OCI-M2 (cell line): ENCODE data around the gene ARHGAP26.
A peak's percentile ranks its signal among the peaks of the same experiment; 100 is the strongest.

Source experiments
- DNase-seq: peaks from one replicate; lab custom pipeline; 2025; ENCODE audit not compliant: unreplicated experiment; lab: John Stamatoyannopoulos, UW

ARHGAP26 gene

DNA sequence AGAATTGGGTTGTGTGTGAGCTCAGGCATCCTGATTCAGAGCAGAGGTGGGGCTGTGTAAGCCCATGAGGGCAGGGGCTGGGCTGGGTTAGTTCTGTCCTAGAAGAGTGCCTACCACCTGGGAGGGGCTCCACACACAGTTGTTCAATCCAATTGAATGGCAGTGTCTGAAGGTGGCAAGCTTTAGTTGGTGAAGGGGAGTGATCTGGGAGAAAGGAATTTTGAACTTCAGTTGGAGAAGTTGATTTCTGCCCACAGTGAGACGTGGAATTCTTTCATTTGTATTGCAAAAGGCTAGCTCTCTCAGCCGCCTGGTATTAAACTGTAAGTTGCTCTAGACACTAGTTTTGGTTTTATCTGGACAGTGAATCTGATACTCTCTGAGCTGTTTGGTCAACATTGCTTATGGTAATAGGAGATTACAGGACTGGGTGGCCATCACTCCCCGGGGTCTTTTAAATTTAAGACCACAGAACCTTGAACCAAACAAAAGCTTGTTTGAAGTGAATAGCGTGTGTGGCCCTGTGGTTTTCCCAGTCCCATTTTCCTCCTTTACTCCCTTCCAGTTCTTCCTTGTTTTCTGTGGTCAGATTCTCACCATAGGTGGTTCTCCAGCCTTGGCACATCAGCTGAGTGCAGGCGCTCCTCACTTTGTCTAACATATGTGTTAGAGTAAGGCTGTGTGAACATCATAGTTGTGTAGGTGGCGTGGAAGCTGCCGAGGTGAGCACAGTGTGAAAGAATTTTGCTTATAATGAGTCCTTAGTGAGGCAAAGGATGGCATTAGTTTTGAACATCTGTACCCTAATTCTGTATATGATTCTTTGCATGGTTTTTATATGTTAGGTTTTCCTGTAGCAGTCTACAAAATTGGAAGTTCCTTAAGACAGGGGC lies 78.0 kb downstream of the ARHGAP26 start:
- DNase-seq, result no peak

DNA sequence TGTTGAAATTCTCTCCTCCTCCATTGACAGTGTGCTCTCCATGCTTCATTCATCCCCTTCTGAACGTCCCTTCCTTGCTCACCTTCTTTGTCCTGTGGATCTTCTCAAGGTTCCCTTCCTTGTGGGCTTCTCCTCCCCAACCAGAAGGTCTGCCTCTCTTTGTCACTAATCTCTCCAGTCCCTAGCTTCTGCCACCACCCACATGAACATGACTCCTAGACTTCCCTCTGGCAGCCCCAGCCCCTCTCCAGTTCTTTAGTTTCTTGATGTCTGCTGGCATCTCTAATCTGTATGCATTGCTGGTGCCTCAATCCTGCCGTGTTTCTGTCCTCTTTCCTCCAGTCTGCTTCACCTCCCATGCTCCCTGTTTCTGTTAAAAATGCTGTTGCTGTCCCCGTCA lies 79.3 kb downstream of the ARHGAP26 start:
- no peak for DNase-seq

DNA sequence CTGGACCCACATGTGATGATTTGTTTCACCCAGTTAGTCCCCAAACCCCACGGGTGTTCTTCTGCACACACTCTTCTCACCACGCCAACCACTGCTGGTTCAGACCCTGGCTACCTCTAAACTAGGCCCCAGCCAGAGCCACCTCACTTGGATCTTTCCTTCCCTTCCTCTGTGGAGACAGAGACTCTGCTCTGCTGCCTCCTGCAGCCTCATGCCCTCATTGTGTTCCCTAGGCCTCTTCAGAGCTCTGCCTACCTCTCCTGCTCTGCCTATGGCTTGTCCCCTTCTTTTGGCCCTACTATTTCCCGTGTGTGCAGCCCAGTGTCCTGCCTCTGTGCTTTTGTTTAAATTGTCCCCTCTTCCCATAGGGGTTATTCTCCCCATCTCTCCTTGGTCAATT lies 79.7 kb downstream of the ARHGAP26 start:
- no peak for DNase-seq

DNA sequence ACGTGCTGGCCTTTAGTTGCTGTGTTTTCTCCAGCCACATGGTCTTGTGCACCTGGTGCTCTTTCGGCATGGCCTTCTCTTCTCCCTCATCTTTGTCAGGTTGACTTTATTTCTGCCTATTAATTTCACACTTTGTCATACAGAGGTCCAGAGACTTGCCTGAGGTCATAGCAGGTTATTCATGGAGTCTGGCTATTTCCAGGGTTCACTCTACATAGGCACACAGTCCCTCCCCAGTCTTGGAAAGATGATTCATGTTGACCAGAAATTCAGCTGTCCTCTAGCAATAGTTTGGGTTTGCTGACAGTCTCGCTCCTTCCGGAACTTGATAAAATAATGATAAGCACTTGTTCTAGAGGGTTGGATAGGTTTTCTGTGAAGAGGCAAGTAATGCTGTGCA lies 81.6 kb downstream of the ARHGAP26 start:
- DNase-seq, result no peak

DNA sequence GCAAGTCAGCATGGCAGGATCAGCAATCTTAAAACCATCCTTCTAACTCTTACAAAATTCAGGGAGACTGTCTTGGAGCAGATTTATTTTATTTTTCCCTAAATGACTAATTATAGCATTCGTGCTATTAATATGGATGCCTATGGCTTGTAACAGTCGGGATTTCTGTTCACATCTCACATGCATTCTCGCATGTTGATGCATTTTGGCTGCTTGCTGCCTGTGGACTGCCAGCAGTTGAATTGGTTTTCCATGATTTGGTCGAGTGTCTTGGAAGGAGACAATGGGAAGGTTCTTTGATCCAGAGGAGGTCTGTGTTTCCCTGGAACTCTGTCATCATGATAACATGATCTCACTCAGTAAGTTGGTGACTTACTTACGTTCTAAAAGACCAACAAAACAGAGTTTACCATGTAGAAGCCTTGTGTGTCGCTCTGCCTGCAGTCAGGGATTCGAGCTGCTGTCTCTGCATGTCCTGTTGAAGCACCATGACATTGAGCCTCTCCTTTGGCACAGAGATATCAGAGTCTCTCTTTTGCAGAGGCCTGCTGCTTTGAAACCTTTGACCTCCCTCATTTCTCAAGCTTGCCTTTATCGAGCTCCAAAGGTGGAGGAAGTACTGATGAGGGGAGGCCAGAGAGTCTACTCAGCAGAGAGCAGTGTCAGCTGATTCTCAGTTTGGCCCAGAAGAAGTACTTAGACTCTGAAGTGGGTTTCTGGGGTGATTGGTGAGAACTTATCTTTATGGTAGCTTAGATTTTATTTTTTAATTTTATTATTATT lies 82.4 kb downstream of the ARHGAP26 start:
- DNase-seq, result no peak

DNA sequence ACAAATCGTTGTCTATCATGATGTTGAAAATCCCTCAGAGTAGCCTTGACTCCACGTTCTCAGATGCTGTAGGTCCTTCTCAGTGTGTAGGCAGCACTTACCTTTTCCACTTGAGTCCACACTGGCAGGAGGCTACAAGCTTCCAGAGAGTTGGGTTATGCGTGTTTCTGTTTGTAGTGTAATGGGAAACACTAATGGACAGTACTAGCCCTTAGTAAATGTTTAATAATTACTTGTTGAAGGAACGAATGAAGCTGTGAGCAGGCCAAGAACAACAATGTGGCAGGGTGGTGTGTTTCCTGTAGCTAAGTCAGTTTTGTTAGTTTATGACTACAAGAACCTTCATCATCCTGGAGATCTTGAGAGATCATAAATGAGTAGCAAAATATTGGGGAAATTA lies 83.5 kb downstream of the ARHGAP26 start:
- no peak for DNase-seq

DNA sequence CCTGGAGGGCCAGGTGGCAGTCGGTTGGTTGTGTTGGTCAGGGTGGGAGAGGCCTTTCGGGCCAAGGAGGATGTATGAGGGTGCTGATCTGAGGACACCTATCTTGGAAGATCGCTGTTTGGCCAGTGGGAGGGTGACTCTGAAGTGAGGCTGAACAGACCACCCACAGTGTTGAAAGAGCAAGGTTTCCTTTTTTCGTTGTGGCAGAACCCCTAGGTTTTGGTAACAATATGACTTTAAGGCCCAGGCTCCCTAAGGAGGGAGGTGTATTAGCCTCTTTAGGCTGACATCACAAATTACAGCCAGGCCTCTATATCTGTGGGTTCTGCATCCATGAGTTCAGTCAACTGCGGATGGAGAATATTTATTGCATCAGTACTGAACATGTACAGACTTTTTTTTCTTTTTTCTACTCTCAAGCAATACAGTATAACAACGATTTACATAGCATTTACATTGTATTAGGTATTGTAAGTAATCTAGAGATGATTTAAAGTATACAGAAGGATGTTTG lies 86.1 kb downstream of the ARHGAP26 start:
- no peak for DNase-seq

DNA sequence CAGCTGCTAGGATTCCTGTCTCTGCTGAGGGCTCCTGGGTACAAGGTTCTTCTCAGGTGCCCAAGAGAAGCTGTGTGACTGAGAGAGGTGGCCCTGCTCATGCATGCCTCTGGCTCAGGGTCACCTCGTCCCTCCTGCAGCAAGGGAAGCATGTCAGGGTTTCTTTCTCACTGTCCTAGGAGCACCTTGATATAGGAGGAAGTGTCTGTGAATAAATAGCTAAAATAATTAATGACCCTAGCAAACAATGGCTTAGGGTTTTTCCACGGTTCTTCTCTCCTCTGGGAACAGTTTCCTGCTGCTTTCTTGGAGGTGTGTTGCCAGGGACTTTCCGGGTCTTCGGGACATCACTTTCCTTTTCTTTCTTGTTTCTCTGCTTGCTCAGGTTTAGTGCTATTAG lies 87.2 kb downstream of the ARHGAP26 start:
- DNase-seq, result no peak

DNA sequence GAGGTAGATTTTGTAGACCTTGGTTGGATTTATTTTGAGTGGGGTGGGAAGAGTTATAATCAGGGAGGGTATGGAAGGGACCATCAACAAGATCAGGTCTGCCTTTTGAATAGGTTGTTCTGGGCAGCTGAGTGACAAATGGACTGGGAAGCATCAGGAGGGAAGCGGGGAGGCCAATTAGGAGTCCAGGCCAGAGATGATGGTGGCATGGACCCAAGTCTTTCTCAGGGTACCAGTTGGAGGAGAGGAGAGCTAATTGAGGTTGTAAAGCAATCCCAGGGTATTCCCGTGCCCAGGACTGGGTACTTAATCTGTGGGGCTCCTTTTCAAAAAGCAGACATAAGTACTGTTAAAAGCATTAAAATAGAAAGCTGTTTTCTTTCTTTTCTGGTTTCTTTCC lies 88.9 kb downstream of the ARHGAP26 start:
- no peak for DNase-seq

DNA sequence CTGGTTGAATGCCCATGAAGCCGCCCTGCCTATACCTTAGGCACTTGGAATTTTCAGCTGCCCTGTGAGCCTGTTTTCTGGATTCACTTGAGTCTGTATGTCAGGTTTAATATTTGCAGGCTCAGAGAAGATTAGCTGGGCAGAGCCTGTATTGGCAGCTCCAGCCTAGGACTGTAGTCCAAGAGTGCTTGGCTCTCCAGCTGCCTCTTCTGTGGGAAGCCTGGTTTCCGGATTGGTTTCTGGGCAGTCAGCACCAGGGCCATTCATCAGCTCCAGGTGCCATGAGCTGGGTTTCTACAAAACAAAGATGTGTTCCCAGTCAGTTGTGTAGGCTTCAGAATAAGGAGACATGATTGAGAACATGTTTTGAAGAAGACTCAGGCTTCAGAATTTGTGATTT lies 90.1 kb downstream of the ARHGAP26 start:
- no peak for DNase-seq

DNA sequence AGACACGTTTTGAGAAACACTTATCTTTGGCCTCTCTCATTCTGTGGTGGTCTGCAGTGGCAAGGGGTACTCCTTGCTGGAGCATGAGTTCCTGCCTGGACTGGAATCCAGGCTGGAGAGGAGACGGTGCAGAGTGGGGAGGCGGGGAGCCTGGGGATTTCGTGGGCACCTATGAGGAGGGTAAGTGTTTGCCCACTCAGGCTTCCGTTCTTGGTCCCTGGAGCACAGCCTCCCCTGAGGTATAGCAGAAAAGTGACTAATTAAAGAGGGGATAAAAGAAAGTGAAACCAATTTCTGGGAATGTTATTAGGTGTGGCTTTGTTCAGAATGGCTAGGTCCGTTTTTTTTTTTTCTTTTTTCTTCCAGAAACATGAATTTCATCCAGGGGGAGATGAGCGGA lies 90.8 kb downstream of the ARHGAP26 start:
- DNase-seq, result no peak

DNA sequence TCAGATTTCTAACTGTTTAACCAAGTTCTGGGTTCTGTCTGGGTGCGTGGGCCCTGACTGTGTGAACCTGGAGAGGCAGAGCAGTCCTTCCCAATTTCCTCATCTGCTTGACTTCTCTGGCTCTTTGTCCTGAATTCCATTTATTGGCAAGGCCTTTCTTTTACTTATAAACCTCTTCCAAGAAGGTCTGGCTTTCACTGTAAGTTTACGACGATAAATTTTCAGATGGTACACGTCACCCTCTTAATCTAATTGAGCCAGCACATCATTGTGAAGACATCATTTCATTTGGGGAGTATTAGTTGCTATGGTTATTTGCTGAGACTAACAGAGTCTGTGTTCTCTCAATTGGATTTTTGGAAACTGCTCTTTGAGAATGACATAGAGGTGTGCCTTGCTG lies 92.4 kb downstream of the ARHGAP26 start:
- DNase-seq, result no peak

DNA sequence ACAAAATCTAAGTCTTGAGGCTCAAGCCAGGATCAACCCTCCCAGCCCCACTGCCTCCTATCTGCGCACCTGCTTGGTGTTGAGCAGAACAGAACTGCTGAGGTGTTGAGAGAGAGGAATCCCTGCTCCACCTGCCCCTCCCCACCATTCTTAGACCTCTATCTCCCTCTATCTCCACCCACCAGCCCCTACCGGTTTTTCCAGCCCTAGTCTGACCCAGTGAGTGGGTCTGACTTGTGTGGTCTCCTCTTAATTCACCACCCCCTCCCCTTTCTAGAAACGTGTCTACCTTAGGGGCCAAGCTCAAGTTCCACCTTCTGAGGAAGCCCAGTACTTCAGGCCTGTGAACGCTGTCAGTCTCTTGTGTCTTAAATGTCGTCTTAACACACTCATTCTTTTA lies 93.7 kb downstream of the ARHGAP26 start:
- no peak for DNase-seq

DNA sequence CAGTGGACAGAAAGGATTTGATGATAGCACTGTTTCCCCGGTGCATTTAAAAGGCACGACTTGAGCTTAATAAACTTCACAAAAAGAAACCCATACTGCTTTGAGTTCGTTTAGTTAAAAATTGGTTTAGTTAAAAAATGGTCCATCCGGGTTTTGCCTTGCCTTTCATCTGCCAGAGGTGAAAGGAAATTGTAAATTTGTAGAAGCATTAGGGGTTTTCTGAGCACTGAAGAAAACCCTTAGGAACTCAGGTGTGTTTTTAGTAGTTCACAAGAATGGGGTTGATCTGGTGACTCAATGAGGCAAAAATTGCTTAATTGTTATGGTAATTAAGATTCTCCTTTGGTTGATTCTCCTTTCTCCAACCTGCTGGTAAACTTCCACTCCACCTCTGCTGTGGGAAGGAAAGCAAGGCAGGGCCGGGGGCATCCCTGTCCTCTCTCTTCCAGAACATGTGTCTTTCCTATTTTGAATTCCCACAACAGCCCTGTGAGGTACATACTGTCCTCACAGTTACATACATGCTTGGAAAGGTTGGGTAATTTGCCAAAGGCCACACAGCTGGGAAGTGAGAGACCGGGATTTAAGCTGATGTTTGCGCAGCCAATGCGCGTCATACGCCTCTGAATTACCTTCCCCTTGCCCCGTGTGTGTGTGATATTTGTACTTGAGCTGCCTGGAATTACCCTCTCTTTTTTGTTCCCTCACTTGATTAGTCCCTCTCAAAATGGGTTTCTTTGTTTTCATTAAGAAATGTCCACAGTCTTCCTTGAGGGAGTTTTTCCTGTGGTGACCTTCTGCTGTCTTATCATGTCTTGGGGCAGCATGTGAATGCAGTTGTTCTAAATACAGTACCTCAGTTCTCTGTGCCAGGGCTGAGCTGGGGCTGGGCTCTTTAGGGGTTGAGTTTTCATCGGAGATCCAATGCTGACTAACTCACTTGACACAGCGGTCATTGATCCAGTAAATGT lies 94.4 kb downstream of the ARHGAP26 start:
- DNase-seq, result no peak

DNA sequence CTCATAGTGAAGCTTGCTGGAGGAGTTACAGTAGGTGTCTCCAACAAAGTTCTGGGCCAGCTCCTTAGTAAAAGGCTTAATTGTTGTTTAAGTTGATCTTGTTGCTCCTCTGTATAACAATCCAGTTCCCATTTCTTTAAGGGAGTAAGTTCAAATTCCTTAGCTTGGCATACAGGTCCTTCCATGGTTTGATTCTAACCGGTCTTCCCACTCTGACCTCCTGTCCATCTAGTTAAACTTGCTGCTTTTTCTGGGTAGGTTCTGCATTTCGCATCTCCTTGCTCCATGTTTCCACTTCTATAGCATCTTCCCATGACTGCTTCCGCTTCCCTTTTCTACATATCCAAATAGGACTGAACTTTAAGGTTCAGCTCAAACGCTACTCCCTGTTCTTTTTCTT lies 95.5 kb downstream of the ARHGAP26 start:
- no peak for DNase-seq

DNA sequence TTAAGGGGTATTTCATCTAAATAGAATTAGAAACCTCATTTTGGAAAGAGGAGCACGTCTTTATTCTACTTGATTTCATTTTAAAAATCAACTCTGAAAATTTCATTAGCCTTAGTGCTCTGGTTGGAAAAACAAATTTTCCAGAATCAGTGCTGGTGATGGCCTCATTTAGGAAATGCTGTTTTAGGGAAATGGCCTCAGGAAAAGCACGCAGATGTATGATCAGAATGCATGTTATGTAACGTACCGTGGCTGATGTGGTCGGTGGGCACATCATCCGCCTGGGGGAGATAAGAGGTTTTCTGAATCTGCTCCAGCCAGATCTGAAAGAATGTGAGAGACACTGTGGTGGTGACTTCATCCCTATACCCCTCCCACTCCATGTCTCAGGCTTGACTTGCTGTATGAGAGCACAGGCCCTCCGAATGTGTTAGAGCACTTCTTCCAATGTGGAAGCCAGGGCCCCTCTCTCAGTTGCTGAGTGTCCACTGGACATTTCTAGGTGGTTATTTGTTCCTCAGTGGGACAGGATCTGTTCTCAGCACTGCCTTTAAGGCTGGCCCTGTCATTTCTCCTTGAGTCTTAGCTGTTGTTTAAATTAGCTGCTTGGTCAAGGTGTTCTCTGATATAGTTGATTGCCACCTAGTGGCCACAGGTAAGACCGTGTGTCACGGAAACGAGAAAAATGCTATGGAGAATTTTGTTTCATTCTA lies 96.5 kb downstream of the ARHGAP26 start:
- peak; percentile 42 for DNase-seq

DNA sequence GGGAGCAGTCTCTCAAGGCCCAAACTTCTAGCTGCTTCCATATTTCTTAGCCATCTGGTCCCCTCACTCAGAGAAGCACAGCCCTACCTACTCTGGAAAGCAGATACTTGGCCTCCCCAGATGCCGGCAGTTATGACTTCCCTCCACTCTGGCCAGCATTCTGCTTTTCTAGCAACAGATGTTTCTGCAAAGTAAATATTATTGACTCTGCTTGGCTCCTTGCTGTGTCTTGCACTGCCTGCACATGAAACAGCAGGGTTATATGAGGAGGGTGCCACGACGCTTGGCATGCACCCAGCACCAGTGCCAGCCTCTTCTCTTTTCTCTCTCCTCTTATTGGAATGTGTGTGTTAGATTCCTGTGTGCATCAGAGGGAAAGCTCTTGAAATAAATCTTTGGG lies 99.7 kb downstream of the ARHGAP26 start:
- DNase-seq, result no peak

DNA sequence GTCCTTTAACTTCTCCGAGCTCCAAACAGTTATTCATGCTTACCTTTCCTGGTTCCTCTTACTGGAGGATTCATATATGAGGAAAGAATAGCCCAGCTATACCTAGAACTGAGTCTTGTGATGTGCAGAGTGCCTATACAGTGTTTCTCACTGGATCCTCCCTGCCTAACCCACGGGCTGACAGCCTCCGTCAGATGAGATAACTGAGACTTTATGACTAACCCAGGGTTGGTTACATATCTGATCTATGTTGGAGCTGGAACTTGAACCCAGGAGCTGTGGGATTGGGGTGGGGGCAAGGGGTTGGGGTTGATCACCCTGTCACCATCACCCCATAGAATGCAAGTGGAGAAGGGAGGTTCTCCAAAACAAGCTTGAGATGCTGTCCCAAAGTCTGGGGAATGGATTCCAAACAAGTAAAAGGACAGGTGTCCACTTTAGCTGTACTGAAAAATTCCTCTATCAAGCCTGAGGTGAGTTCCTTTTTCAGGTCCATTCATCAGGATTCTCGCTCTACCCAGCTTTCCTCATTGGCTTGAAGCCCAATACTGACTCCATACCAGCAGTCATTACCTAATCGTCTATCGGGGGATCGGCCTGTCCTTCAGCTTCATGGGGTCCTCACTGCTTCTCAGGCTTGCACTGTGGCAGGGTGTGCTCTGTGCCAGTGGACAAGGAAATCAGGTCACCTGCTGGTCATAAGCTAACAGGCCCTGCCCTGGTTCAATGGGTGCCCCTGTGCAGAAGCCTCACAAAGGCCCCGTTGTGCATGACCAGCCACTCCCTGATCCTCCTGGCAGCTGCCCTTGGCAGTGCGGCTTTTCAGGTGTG lies 100.6 kb downstream of the ARHGAP26 start:
- DNase-seq, result no peak

DNA sequence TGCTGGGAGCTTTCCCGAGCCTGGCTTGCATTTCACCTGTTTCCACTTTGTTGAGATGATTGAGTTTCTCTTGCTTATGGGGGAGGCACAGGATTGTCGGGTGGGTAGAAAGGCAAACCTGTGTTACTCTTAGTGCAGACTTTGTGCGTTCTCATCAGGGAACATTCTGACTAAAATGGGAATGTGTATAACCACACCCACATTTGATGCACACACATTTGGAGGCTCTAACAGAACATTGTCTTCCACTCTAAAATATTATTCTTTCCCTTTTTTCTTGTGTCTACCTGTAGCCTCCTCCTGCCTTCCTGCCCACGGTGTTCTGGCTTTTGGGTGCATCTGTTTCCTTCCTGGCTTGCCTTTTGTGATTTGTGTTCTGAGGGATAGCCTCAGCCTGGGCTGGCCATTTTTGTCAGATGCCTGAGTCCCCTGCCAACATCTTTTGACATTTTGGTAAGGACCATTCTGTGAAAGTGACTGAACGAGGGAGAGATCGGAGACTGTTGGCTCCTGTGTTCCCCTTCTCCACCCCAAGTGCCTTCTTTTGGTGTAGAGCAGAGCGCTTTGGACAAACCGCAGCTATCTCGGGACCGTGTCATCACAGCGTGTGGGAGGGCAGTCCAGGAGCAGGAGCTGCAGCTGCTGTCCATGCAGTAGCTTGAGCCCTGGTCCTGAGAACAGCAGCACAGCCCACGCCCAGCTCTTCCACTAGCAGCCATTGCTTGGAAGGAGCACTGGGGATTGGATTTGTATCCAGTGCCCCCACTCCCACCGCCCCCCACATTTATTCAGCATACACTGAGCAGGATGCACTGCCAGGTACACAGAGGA lies 101.4 kb downstream of the ARHGAP26 start:
- no peak for DNase-seq
